ENCODE measurements around the gene C1D.

DNA sequence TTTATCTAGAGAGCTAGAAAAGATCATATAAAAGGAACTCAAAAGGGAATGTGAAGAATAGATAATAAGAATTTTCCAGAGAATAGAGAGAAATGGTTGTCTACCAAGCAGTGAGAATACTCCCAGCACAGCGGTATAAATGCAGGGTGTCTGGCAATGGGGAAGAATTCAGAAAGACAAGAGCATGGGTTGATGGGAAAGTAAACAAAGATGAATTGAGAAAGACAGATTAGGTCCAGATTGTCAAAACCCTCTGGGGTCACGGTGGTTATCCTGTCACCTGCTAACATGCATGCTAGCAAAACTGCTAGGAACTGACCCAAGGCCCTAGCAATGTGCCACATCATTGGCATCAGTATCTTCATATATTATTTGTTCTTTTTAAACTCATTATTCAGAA lies 30.8 kb upstream of the C1D start:
- TF ChIP-seq POLR2A (IDR thresholded peaks at IDR 0.05; ENCODE audit: low read length) (no peak), GATA1 (IDR thresholded peaks at IDR 0.05; ENCODE audit: low read depth, low read length) (no peak)
